HepG2 (cell line): ENCODE data around the gene HHLA2. TPM values are rescaled to one million over a fixed set of nuclear protein-coding genes. Genes with fewer than 3 reads are reported as not detected.

Source experiments
- ATAC-seq: fragments of 200-7000 bp; cut with Tn5 transposase; 3 replicates; pipeline ENCODE4 v1.9.1; 2020; ENCODE audit warnings: mild to moderate bottlenecking, moderate library complexity
- BruUV-seq: library from RNA; stranded (reverse); fragments of 400-500 nt; replicated peaks from 2 replicates; lab custom pipeline; 2021; lab: Mats Ljungman, UMichigan
- CTCF ChIA-PET: fragments of 300-600 bp; formaldehyde crosslinking; extraction: SDS; loops from one replicate; lab custom pipeline; 2021; ENCODE audit warnings: low total read pairs, inconsistent platforms, low intra/inter-chr PET ratio; lab: Yijun Ruan, JAX
- POLR2A ChIA-PET: fragments of 350-600 bp; sonication (Branson Sonifier 250); formaldehyde crosslinking; loops from one replicate; lab custom pipeline; 2020; ENCODE audit warnings: antibody characterized with exemption, inconsistent platforms; lab: Yijun Ruan, JAX
- DNase-seq: peaks from one replicate; pipeline ENCODE4 v3.0.0-alpha.2; 2015; ENCODE audit warnings: low spot score
- FAIRE-seq: peaks from 3 replicates; lab custom pipeline; 2011; peaks lifted over from hg19 to GRCh38; lab: Jason Lieb, UNC
- H2AFZ ChIP-seq: one replicate; pipeline ENCODE4 v1.6.1; 2011; ENCODE audit warnings: low read length, inconsistent platforms
- H3K27ac ChIP-seq: fragments of 300-600 bp; 3 replicates; pipeline ENCODE4 v1.8.0; 2011; ENCODE audit warnings: mixed run types, mild to moderate bottlenecking, mixed read lengths, low read length, inconsistent platforms; ENCODE audit not compliant: insufficient read depth; ENCODE audit errors: extremely low read length
- H3K27me3 ChIP-seq, 2 experiments: fragments of 200-600 bp in 1 of 2; 2 replicates in 1 of 2; 3 replicates in 1 of 2; pipeline versions ENCODE4 v1.6.0 to v1.8.0; 2011; ENCODE audit warnings: low read length in 2 of 2, mild to moderate bottlenecking in 2 of 2, moderate library complexity in 2 of 2, inconsistent platforms in 1 of 2; ENCODE audit not compliant: insufficient read depth in 2 of 2, control insufficient read depth in 1 of 2
- H3K36me3 ChIP-seq, 2 experiments: fragments of 200-600 bp in 1 of 2; replicated peaks in 1 of 2; 2 replicates in 1 of 2; 3 replicates in 1 of 2; pipeline versions ENCODE4 v1.5.1 to v1.8.0; 2011; ENCODE audit warnings: low read length in 2 of 2, inconsistent platforms in 1 of 2; ENCODE audit not compliant: insufficient read depth in 2 of 2, control insufficient read depth in 1 of 2
- H3K4me1 ChIP-seq: 2 replicates; pipeline ENCODE4 v1.5.1; 2012; ENCODE audit warnings: low read length, inconsistent platforms; ENCODE audit not compliant: insufficient read depth
- H3K4me2 ChIP-seq: 2 replicates; pipeline ENCODE4 v1.6.0; 2011; ENCODE audit warnings: low read depth, low read length, inconsistent platforms
- H3K4me3 ChIP-seq, 3 experiments: fragments of 200-600 bp in 1 of 3; sonication (generic), shearing (Covaris generic) in 1 of 3; replicated peaks in 1 of 3; 2 replicates each; pipeline ENCODE4 v1.5.1; 2011 to 2016; ENCODE audit warnings: low read length in 3 of 3, inconsistent platforms in 2 of 3, low read depth in 2 of 3, mild to moderate bottlenecking in 2 of 3, control low read depth in 1 of 3, mixed read lengths in 1 of 3; ENCODE audit not compliant: insufficient read depth in 1 of 3
- H3K79me2 ChIP-seq: one replicate; pipeline ENCODE4 v1.6.1; 2011; ENCODE audit warnings: low read length, inconsistent platforms; ENCODE audit not compliant: insufficient read depth
- H3K9ac ChIP-seq: 2 replicates; pipeline ENCODE4 v1.6.0; 2011; ENCODE audit warnings: mild to moderate bottlenecking, low read depth, low read length, inconsistent platforms; ENCODE audit not compliant: insufficient read depth
- H3K9me3 ChIP-seq: 2 replicates; pipeline ENCODE4 v1.5.1; 2012; ENCODE audit warnings: mild to moderate bottlenecking, low read length
- H4K20me1 ChIP-seq: 2 replicates; pipeline ENCODE4 v1.6.0; 2011; ENCODE audit warnings: inconsistent platforms, mild to moderate bottlenecking, low read length, moderate library complexity; ENCODE audit not compliant: insufficient read depth
- CBX2 ChIP-seq, 2 experiments: fragments of 200-600 bp in 1 of 2; sonication (generic); formaldehyde crosslinking in 1 of 2; IDR thresholded peaks; 2 replicates each; pipeline versions ENCODE4 v1.7.0 to v1.8.1; 2018 to 2022; ENCODE audit warnings: low read depth in 2 of 2, low read length in 1 of 2, mild to moderate bottlenecking in 1 of 2, missing genetic modification reagents in 1 of 2
- GTF2F1 ChIP-seq: fragments of 150-350 bp; IDR thresholded peaks from 2 replicates; pipeline ENCODE4 v1.6.1; 2014; ENCODE audit warnings: low read length
- HNRNPUL1 ChIP-seq: fragments of 200-400 bp; formaldehyde crosslinking; IDR thresholded peaks from 2 replicates; pipeline ENCODE4 v1.6.1; 2017; ENCODE audit warnings: low read depth, mild to moderate bottlenecking, low read length, moderate library complexity
- NFE2L1 ChIP-seq: sonication (generic); formaldehyde crosslinking; IDR thresholded peaks from 2 replicates; pipeline ENCODE4 v1.4.0; 2020; ENCODE audit warnings: missing genetic modification reagents, mild to moderate bottlenecking, borderline replicate concordance
- PLRG1 ChIP-seq: fragments of 450-650 bp; conservative IDR thresholded peaks from 2 replicates; pipeline ENCODE4 v1.6.1; 2016
- SRSF9 ChIP-seq: fragments of 200-400 bp; formaldehyde crosslinking; IDR thresholded peaks from 2 replicates; pipeline ENCODE4 v1.6.1; 2018; ENCODE audit warnings: borderline replicate concordance, mild to moderate bottlenecking, low read depth, low read length; ENCODE audit not compliant: insufficient read depth, poor library complexity, severe bottlenecking
- U2AF2 ChIP-seq: fragments of 200-400 bp; formaldehyde crosslinking; IDR thresholded peaks from 2 replicates; pipeline ENCODE4 v1.6.1; 2017; ENCODE audit warnings: low read depth, mild to moderate bottlenecking, low read length
- ZC3H4 ChIP-seq: sonication (generic); formaldehyde crosslinking; IDR thresholded peaks from 2 replicates; pipeline ENCODE4 v1.4.0; 2020; ENCODE audit warnings: missing genetic modification reagents, borderline replicate concordance
- ZNF3 ChIP-seq: IDR thresholded peaks from 2 replicates; pipeline ENCODE4 v1.7.0; 2017; ENCODE audit warnings: inconsistent platforms
- ZNF414 ChIP-seq: sonication (generic); formaldehyde crosslinking; IDR thresholded peaks from 2 replicates; pipeline ENCODE4 v1.5.0; 2020; ENCODE audit warnings: missing genetic modification reagents
- WGBS: methylation state at CpG from one replicate; pipeline ENCODE4 v1.1.6; 2017; ENCODE audit warnings: low lambda C conversion rate; 5-methylcytosine and 5-hydroxymethylcytosine counted together
- in situ Hi-C: cut with HindIII; loops from 2 replicates; pipeline ENCODE4 v1.10.0; 2017; ENCODE audit warnings: low pct_unique_long_range_greater_than_20kb; ENCODE audit not compliant: extremely low pct_ligation_motif_present
- intact Hi-C: fragments of 100-400 bp; cut with micrococcal nuclease; formaldehyde crosslinking; loops from one replicate; pipeline ENCODE4 v1.10.0; 2022; ENCODE audit not compliant: unreplicated experiment
- polyA plus RNA-seq, 8 experiments: library from polyadenylated mRNA; depleted of rRNA in 3 of 8; stranded (reverse) in 7 of 8; unstranded in 1 of 8; fragments of >200 nt; fragmentation: Illumina TruSeq in 4 of 8; extraction: Trizol in 4 of 8; gene quantifications; 2 replicates each; pipeline versions ENCODE4 v1.2.1 to v1.2.3, GENCODE V29; 2011 to 2016; ENCODE audit warnings: low read depth in 4 of 8, missing spikeins in 1 of 8, mixed read lengths in 1 of 8; ENCODE audit not compliant: insufficient read depth in 1 of 8
- total RNA-seq, 5 experiments: library from RNA; depleted of rRNA; stranded (reverse); fragments of >200 nt; fragmentation: Illumina TruSeq; extraction: Trizol; gene quantifications; 2 replicates each; pipeline ENCODE4 v1.2.3, GENCODE V29; 2016; ENCODE audit warnings: low read depth in 1 of 5

HHLA2 gene
- total and polyA plus RNA-seq, 2 of the 13 experiments (the other 11 are each of a cell fraction or from before 2014, with no cell fraction given) = not detected

- Histone ChIP-seq H3K4me2 (no peak overlapping the region), H2AFZ (no peak overlapping the region), H3K4me3 (no peak overlapping the region), H3K4me1 (no peaks in the 10 kb centered on the region), H3K27me3 (no peaks in the 10 kb centered on the region; a peak in 1 of 5 replicates), H4K20me1 (no peaks in the 10 kb centered on the region), H3K9me3 (no peaks in the 10 kb centered on the region), H3K9ac (no peak overlapping the region), H3K79me2 (no peaks in the 10 kb centered on the region), H3K36me3 (no peaks in the 10 kb centered on the region), H3K27ac (no peak overlapping the region)
- ATAC-seq (no peak), FAIRE-seq (no peak), DNase-seq (no peak)
- intact Hi-C loops = no loop called here
- BruUV-seq = no TSS peak
- in situ Hi-C loops = no loop called here
- TF ChIP-seq HNRNPUL1 = no peak
- no peak for TF ChIP-seq U2AF2
- no peak for TF ChIP-seq CBX2 (IDR thresholded peaks at IDR 0.05; ENCODE audit: low read depth, low read length)
- TF ChIP-seq CBX2 (CRISPR knock-in tag; IDR thresholded peaks at IDR 0.05; ENCODE audit: low read depth) = no peak
- ChIA-PET POLR2A (no interaction called here), CTCF (no interaction called here)
- 50% methylated on average over 6 of the region's 6 CpGs for WGBS
Measured at GRCh38 chr3:108341911-108342310, 45.6 kb downstream of the HHLA2 start.

GRCh38 chr3:108342837-108343486, 46.6 kb downstream of the HHLA2 start:
- Histone ChIP-seq H4K20me1 (no peaks in the 10 kb centered on the region), H3K27me3 (no peaks in the 10 kb centered on the region; a peak in 1 of 5 replicates), H3K4me3 (no peak overlapping the region), H3K4me2 (no peak overlapping the region), H3K36me3 (no peaks in the 10 kb centered on the region), H2AFZ (no peak overlapping the region), H3K4me1 (no peaks in the 10 kb centered on the region), H3K27ac (no peak overlapping the region), H3K9ac (no peak overlapping the region), H3K79me2 (no peaks in the 10 kb centered on the region), H3K9me3 (no peaks in the 10 kb centered on the region)
- FAIRE-seq (no peak), ATAC-seq (no peak), DNase-seq (no peak)
- in situ Hi-C loops = no loop called here
- no peak for TF ChIP-seq ZNF3 (CRISPR knock-in tag)
- no peak for TF ChIP-seq NFE2L1
- no peak for TF ChIP-seq PLRG1
- no peak for TF ChIP-seq ZC3H4 (CRISPR knock-in tag)
- no peak for TF ChIP-seq ZNF414 (CRISPR knock-in tag)
- no peak for TF ChIP-seq SRSF9
- TF ChIP-seq GTF2F1 = no peak
- ChIA-PET CTCF (no interaction called here), POLR2A (no interaction called here)
- intact Hi-C loops = no loop called here
- BruUV-seq = no TSS peak
- WGBS = 29% methylated on average over 4 of the region's 4 CpGs
